Stimulated activated CD8-positive, alpha-beta memory T cell treated with anti-CD3 and anti-CD28 coated beads, Interleukin-7, amount 100 ng/mL, for 24 hours (primary cell): Measurements from ENCODE around the gene VCL.
"Not testable (repeated sequence)": the region's sequence is repeated elsewhere in the genome, so short reads cannot be mapped to it uniquely, and the experiment has no call there.

ENCODE experiments used
- DNase-seq: peaks from one replicate; pipeline ENCODE4 v3.0.0-alpha.2; 2020; ENCODE audit warnings: low read depth

VCL gene

DNA sequence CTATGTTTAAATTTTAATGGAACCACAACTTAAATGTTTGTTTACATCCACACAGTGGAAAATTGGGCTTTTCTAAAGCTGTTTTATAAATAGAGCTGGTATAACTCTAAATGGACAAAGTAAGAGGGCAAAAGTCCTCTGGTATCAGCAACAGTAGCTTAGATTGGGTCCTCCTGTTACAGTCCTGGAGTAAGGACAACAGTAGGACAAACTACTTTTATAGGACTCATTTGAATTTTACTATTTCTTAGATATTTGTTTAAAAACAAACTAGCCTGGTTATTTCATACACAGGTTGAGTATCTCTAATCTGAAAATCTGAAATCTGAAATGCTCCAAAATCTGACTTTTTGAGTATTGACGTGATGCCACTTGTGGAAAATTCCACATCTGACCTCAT is 8.4 kb downstream of the VCL start:
- no peak for DNase-seq

DNA sequence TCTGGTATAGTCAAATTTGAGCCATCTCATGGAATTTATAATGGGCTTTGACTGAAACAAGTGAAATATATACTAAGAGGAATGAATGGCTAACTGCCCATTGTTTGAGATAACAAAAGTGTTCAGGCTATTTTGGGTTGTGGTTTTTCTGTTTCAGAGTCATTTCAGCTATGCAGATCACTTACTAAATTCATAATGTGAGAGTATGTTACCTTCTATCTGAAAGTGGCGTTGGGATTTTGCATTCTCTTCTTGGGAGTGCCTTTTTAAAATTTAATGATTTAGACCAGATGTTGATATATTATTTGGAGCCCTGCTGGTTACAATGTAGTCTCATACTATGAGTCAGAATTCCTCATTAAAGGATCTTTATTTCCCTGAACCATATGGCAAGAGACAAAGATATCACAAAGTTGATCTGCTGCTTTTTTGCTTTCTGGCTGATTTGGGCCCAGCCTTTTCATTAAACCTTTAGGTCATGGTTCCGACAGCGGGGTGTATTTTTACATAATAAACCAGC is 10.4 kb downstream of the VCL start:
- DNase-seq: no peak

DNA sequence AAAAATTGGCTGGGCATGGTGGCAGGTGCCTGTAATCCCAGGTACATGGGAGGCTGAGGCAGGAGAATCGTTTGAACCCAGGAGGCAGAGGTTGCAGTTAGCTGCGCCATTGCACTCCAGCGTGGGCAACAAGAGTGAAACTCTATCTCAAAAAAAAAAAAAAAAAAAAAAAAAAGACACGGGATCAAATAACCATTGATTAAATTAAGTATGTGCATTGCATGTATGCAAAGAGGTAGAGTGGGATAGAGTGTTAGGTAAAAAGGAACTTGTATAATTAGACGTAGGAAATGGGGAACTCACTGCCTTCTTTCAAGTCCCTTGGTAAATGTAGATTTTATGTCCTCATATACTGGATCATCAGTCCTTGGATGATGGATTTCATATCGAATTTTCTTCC is 13.1 kb downstream of the VCL start:
- DNase-seq: no peak

DNA sequence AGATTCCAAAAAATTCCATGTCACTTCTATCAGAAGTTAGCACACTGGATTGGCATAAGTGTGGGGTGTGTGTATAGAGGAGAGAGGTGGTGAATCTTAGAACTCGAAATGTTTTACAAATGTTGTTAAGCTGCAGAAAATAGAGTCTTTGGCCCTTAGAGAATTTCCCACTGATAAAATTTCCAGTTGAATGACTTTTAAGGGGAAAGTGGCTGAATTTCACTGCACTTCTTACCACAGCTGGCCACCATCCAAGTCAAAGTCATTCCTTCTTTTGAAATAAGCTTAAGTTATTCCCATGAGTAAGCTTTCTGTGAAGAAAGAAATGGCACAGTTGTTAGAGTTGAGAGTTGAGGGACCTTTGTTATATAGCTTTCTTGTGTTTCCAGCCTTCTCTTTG is 13.9 kb downstream of the VCL start:
- no peak for DNase-seq

DNA sequence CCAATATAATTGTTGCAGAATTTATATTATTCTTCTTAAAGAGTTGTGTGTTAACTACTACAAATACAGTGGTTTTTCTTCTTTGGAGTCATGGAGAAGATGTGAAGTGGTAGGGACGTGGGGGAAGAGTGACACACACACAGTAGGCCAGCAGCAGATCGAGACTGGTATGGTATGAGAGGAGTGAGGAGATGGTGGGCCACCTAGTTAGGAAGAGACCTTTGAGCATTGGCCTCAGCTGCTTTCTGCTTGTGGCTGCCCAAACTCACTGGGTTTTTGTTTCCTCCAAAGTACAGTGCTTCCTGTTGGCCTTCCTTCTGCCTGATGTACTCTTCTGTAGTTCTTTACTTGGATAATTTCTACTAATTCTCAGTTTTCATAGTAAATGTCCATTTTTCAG is 14.6 kb downstream of the VCL start:
- no peak for DNase-seq

DNA sequence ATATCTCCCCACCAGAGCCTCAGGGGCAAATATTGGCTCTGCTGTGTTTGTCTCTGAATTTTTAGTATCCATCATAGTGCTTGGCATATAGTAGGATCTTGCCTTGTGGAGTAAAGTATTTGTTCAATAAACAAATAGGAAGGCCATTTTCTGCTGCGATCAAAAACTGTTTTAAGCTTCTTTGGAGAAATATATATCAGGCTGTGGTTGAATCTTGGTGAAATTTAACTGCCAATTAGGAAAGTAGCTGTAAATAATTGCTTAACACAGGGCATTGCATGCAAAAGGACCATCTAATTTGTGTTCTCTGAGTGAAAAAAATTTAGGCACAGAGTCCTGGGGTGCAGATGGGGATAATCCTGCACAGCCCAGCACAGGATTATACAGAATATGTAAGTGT is 15.1 kb downstream of the VCL start:
- DNase-seq: no peak

DNA sequence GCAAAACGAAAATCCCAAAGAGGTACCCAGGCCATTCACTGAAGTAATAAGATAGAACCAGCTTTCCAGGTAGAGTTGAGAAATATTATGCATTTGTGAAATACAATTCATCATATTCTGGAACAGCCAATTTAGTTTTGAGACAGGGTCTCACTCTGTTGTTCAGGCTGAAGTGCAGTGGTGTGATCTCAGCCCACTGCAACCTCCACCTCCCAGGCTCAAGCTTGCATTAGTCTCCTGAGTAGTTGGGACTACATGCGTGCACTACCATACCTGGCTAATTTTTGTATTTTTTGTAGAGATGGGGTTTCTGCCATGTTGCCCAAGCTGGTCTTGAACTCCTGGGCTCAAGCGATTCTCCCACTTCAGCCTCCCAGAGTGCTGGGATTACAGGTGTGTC is 16.7 kb downstream of the VCL start:
- not testable (repeated sequence) for DNase-seq

DNA sequence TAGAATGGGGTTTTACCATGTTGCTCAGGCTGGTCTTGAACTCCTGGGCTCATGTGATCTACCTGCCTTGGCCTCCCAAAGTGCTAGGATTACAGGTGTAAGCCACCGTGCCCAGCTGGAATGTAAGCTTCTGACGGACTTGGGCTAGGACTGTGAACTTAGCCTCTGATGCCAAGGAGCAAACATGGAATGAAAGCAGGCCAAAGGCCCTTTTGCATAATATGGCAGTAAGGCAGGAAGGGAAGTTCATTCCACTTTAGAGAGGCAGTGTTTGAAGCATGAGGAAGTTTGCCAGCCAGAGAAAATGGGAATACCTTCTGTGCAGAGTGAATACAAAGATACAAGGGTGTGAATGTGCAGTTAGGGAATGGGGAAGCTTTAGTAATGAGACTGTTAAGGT is 20.3 kb downstream of the VCL start:
- no peak for DNase-seq

DNA sequence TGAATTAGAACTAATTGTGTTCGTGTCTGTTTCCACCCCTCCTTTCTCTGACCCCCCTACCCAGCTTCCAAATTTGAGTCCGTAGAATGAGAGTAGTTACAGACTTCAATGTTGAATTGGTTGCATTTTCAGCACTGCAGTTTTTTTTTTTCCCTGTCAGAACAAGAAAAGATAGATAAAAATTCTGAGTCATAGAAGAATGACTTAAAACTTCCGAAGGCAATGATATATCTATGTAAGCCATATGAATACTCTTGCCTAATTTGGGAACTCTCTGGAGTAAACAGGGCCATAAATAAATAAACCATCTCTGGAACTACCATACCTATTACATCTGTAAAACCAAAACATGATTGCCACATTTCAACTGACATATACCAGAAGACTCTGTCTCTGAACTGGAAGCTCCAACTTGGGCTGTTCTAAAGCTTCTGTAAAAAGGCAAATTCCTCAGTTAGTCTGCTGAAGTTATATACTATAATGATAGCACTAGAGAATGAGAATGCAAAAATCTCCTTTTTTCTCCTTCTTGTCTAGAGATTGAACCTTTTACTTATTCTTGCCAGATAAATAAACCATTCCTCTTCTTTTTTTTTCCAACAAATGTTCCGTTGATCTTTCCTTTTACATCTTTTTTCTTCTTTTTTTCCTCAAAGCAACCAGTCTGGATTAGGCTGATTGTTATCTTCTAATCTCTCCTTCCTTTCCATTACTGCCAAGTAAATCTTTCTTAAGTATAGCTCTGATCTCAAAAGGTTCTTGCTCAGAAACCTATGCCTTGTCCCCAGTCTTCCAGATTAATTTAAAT is 23.5 kb downstream of the VCL start:
- no peak for DNase-seq

DNA sequence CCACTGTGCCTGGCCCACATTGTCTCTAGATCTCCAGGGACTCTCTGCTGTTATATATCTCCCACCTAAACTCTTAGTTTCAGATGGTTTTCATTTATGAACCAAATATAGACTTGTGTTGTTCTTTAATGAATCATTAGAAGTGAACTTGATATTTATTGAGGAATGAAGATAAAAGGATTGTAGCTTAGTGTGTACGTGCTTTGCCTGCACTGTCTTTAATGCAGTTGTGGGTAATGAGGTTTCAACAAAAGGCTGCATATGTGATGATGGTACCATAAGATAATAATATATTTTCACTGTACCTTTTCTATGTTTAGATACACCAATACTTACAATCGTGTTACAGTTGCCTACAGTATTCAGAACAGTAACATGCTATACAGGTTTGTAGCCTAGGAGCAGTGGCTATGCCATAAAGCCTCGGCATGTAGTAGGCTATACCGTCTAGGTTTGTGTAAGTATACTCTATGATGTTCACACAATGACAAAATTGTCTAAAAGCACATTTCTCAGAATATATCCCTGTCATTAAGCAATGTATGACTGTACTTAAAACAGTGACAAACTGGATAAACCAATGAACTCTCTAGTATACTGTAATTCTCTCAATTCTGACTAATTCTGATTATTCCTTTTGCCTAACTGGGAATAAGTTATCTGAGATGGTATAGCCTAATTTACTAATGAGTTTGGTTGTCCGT is 25.2 kb downstream of the VCL start:
- DNase-seq: no peak

DNA sequence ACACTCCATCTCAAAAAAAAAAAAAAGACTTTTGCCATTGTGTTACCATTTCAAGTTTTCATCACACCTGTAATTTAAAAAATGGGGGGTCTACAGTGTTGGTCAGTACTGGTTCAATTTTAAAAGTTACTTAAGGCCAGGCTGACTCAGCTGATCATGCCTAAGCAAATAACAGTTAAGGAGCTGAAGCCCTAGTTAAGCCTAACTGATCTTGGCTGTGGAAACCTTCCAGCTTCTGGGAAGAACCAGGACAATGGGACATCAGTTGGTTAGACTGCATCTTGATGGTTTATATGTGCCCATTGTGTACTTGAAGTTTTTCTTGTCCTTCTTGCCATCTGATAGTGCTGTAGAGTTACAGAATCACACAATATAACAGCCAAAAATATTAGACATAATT is 26.7 kb downstream of the VCL start:
- no peak for DNase-seq

DNA sequence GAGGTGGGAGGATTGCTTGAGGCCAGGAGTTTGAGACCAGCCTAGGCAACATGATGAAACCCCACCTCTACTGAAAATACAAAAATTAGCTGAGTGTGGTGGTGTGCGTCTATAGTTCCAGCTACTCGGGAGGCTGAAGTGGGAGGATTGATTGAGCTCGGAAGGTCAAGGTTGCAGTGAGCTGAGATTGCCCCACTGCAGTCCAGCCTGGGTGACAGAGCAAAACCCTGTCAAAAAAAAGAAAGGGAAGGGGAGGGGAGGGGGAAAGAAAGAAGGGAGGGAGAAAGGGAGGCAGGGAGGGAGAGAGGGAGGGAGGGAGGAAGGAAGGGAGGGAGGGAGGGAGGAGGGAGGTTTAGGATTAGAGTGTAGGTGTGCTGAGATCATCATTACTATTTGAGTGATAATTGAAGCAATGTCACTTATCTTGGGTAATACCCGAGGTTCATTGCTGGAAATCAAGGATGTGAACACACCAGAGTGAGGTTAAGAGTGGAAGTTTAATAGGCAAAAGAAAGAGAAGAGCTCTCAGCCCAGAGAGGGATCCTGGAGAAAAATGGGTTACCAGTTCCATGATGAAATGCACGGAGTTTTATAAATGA is 27.6 kb downstream of the VCL start:
- DNase-seq: no peak

DNA sequence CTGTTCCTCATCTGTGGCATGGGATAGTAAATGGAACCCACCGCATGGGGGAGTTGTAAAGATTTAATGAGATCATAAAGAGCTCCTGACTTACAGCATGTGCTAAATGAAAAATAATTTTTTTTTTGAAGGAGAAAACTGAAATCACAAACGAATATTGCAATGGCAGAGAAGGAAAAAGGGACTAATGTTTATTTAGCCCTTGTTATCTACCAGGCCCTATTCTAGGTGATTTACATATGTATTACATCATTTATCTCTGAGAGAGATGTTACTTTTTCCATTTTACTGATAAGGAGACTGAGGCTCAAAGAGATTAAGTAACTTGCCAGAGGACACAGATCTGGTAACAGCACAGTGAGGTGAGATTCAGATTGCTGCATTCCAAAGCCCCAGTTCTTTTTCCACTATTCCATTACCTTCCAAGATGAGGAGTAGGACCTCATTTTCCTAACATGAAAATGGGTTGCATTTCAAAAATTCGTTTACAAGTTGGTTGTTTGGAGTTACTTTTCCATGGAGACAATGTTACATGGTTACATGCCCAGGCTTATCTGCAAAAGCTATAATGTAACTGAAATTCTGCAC is 28.6 kb downstream of the VCL start:
- DNase-seq: no peak

DNA sequence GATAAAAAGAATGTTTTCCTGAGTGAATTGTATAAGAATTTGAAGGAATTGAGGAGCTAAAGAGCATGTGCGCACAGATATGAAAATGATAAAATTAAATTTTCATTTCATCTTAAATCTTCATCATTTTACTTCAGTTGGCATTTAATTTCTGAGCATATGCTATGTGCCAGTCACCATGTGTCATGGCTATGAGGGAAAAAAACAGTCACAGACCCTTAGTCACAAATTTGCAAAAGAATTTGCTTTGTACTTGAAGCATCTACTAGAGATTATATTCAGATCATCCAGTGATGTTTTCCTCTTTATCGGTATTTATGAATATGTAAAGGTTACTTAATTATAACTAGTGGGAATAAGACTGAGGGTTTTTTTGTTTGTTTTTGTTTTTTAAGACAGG is 29.8 kb downstream of the VCL start:
- DNase-seq: no peak

DNA sequence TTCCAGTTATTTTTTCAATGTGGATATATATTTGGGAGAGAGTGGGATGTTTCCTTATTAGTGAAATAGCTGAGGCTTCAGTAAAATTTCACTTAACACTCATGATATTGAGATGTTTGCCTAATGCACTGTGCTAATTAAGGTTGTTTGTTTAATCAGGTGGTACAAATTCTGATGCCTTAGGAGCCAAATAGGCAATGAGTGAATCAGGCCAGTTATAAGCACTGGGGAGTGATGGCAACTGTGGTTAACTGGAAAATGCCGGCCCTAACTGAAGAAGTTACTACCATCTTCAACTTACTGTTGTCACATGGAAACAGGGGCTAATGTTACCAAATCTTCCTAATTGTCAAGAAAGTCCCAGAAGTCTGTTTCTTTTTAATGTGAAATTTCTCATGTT is 32.0 kb downstream of the VCL start:
- no peak for DNase-seq

DNA sequence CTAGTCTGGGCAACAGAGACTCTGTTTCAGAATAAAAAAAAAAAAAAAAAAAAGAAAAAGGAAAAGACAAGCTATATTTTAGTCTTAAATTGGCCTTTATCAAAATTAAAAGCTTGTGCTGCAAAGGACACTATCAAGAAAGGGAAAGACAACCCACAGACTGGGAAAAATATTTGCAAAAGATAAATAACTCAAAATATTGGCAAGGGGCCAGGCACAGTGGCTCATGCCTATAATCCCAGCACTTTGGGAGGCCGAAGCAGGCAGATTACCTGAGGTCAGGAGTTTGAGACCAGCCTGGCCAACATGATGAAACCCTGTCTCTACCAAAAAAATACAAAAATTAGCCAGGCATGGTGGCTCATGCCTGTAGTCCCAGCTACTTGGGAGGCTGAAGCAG is 34.3 kb downstream of the VCL start:
- DNase-seq: not testable (repeated sequence)

DNA sequence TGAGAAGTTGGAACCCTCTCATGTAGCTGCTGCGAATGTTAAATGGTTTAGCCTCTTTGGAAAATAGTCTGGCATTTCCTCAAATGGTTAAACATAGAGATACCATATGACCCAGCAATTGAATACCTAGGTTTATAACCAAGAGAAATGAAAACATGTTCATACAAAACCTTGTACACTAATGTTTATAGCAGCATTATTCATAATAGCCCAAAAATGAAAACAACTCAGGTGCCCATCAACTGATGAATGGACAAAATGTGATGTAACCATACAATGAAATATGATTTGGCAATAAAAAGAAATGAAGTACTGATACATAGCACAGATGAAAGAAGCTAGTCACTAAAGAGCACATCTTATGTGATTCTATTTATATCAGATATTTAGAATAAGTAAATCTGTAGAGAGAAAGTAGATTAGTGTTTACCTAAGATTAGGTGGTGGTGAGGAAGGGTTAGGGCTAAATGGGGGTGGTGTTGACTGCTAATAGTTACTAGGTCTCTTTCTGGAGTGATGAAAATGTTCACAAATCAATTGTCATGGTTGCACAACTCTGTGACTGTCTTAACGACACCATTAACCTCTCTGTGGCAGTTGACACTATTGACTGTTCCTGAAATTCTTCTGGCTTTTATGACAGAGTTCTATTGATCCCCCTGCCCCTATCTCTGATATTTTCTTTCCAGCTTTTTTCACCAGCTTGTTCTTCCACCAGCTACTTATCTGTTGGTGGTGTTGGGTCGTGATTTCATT is 35.2 kb downstream of the VCL start:
- DNase-seq: no peak

DNA sequence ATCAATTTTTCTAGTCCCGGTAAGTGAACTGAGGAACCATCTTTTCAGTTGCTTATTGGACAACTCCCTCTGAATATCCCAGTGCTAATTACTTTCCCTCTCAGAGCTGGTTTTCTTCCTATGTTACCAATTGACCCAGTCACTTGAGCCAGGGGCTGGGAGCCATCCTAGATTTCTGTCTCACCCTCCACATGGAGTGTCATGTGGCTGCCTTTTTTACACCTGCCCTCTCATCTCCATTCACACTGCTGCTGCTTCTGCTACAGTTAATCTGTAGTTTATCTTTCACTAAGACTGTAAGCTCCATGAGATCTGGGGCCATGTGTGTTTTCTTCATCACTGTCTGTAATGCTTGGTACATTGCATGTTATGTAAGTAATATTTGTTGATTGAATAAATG is 35.8 kb downstream of the VCL start:
- DNase-seq: no peak

DNA sequence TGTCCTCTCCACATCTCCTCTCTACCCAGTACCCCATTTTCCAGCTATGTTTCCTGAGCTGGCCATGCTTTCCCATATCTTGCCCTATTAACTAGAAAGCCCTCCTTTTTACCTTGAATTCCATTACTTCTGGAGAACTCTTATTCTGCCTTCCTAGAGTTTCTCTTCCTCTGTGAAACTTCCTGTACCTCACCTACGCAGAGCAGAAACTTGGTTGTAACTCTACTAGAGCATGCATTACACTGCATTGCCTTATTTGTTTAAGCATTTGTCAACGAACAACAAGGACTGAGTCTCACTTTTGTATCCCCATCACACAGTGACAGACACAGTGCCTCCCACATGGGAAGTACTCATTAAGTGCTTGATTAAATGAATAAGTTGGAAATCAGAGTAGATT is 36.4 kb downstream of the VCL start:
- DNase-seq: no peak

DNA sequence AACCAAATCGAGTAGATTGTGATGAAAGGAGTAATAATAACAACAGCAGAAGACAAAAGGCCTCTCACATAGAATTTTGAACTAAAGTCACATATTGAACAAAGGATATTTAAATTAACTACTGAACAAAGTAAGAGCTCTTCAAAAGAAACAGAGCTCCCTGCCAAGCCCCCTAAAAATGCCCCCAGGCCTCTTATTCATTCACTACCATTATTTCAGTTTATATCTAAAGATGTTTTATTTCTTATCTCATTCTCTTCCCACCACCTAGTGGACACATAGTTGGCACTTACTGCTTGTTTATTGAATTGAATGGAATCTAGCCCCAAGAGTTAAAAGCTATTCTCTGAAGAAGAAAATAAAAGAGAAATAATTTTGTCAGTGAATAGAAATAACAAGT is 37.4 kb downstream of the VCL start:
- DNase-seq: no peak

DNA sequence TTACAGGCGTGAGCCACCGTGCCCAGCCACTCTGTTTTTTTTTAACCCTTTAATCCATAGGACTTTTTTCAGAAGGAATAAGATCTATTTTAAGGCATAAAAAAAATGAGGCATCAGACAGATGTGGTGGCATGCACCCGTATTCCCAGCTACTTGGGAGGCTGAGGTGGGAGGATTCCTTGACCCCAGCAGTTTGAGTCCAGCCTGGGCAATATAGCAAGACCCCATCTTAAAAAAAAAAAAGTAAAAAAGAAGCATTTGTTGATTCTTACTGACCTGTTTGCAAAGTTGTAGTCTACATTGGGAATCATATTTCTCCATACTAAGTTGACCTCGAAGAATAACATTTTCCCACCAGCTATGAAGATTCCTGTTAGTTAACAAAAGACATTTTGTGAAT is 38.6 kb downstream of the VCL start:
- no peak for DNase-seq

DNA sequence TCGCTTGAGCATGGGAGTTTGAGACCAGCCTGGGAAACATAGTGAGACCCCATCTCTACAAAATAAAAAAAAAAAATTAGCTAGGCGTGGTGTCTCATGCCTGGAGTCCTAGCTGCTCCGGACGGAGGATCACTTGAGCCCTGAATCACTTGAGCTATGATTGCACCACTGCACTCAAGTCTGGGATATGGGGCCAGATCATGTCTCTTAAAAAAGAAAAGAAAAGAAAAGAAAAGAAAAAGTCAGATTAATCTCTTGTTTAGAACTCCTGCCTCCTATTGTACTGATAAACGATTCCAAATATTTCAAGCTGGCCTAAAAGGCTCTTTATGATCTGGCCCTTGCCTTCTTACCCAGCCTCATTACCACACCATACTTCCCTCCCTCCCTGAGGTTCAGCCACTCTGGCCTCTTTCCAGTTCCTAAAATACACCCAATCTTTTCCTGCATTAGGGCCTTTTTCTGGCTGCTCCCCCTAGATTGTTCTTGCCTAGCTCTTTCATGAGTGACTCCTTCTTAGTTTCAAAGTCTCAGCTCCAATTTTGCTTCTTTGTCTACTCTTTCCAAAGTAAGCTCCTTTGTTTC is 41.7 kb downstream of the VCL start:
- no peak for DNase-seq
